Activated naive CD4-positive, alpha-beta T cell treated with anti-CD3 and anti-CD28 coated beads for 36 hours (primary cell): ENCODE measurements around the gene FLRT2. TPM values are rescaled to one million over a fixed set of nuclear protein-coding genes. Genes with fewer than 3 reads are reported as not detected.

Experiments
- CTCF ChIA-PET: fragments of 350-600 bp; sonication (Branson Sonifier 250); formaldehyde crosslinking; loops from one replicate; lab custom pipeline; 2021; ENCODE audit warnings: antibody characterized with exemption; lab: Charles Lee
- DNase-seq: peaks from one replicate; pipeline ENCODE4 v3.0.0-alpha.2; 2020
- H3K27ac Mint-ChIP-seq: one replicate; pipeline ENCODE4 v1.8.0; 2021; ENCODE audit warnings: mild to moderate bottlenecking, mixed read lengths
- H3K27me3 Mint-ChIP-seq: one replicate; pipeline ENCODE4 v1.8.0; 2021; ENCODE audit warnings: low read depth, mixed read lengths
- H3K36me3 Mint-ChIP-seq: one replicate; pipeline ENCODE4 v1.8.0; 2021; ENCODE audit warnings: low read depth, mixed read lengths
- H3K4me1 Mint-ChIP-seq: one replicate; pipeline ENCODE4 v1.8.0; 2021; ENCODE audit warnings: low read depth, mixed read lengths
- H3K4me3 Mint-ChIP-seq: one replicate; pipeline ENCODE4 v1.8.0; 2021; ENCODE audit warnings: mild to moderate bottlenecking, moderate library complexity, mixed read lengths
- H3K9me3 Mint-ChIP-seq: one replicate; pipeline ENCODE4 v1.8.0; 2021; ENCODE audit warnings: mixed read lengths
- intact Hi-C: fragments of 100-400 bp; cut with micrococcal nuclease; formaldehyde crosslinking; loops from one replicate; pipeline ENCODE4 v1.15.1; 2023
- total RNA-seq, 2 experiments: library from RNA; stranded (reverse); gene quantifications; one replicate each; pipeline ENCODE4 v1.2.3, GENCODE V29; 2021

Gene FLRT2, protein sequence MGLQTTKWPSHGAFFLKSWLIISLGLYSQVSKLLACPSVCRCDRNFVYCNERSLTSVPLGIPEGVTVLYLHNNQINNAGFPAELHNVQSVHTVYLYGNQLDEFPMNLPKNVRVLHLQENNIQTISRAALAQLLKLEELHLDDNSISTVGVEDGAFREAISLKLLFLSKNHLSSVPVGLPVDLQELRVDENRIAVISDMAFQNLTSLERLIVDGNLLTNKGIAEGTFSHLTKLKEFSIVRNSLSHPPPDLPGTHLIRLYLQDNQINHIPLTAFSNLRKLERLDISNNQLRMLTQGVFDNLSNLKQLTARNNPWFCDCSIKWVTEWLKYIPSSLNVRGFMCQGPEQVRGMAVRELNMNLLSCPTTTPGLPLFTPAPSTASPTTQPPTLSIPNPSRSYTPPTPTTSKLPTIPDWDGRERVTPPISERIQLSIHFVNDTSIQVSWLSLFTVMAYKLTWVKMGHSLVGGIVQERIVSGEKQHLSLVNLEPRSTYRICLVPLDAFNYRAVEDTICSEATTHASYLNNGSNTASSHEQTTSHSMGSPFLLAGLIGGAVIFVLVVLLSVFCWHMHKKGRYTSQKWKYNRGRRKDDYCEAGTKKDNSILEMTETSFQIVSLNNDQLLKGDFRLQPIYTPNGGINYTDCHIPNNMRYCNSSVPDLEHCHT
- not detected for total RNA-seq

DNA sequence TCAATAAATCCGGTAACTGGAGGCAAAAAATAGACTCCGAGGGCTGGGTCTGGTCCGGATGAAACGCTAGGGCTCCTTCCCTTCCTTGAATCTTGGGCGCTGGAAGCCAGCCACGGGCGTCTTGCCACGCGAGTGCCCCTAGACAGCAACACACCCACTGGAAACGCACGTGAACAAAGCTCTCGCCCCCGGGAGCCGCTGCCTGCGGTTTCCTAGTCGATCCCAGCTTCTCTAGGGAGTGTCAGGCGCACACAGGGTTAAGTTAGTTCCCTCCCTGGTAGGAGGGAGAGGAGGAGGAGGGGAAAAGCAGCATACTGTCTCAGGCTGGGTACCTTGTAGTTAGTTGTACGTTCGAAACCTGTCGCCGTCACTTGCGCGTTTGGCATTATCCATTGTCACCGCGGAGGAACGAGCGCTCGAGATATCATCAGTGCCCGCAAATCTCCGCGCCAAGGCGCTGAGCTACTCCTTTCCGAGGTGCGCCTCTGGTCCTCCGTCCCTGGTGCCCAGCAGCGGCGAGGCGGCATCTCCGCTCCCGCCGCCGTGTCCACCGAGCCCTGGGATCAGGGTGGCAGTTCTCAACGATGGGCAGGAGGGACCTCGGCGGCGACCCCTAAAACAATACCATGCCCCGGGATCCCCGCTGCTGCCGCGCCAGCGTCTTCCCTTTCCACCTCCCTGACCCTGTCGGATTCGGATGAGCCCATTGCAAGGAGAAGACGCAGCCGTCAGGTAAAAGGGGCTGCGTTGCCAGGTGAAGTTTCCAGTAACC is at the start of gene FLRT2:
FLRT2 (plus strand) TSS at position 342 of the 772 bp plus-strand sequence. CDS start 91,371 bp downstream, outside the sequence.
- Mint-ChIP-seq H3K36me3 (no peaks in the 10 kb centered on the region), H3K27ac (no peak within 1 kb of the TSS), H3K4me3 (no peak within 1 kb of the TSS), H3K4me1 (peaks cover 11% of the 10 kb centered on the region), H3K27me3 (peaks cover 78% of the 10 kb centered on the region), H3K9me3 (no peaks in the 10 kb centered on the region)
- intact Hi-C loops, result no loop called here
- DNase-seq, result no peak
- CTCF ChIA-PET, result no interaction called here

GRCh38 chr14:85481471-85481870 is 48.5 kb upstream of the FLRT2 start:
- H3K9me3 Mint-ChIP-seq, result no peaks in the 10 kb centered on the region
- no peak for DNase-seq
- no peaks in the 10 kb centered on the region for H3K4me1 Mint-ChIP-seq
- no peak overlapping the region for H3K4me3 Mint-ChIP-seq
- CTCF ChIA-PET, result interaction anchor here (0.6 kb wide), 1 partner anchor 36 kb away, joined by 3 read pairs; no protein-coding TSS in a partner anchor
- H3K27me3 Mint-ChIP-seq, result no peaks in the 10 kb centered on the region
- no peak overlapping the region for H3K27ac Mint-ChIP-seq
- H3K36me3 Mint-ChIP-seq, result no peaks in the 10 kb centered on the region
- intact Hi-C loops, result no loop called here

- no peaks in the 10 kb centered on the region for H3K9me3 Mint-ChIP-seq
These were observed 47.4 kb upstream of the FLRT2 start for GRCh38 chr14:85482552-85482951.

DNA sequence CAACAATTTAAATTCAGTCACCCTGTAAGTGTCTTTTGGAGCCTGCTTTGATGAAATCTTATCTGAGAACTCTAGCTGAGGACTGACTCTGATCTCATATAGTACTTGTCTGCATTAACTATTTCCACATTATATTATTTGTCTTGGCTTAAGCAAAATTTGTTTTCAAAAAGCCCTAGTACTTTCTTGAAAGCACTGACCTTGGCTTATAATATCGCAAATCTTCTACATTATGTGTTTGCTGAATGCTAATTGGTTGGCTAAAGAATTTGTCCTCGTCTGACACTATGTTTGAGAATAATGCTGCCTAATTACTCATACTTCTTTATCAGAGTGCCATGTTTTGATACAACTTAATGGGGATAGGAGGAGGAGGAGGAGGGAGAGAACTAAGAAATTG is 46.9 kb upstream of the FLRT2 start:
- H3K36me3 Mint-ChIP-seq, result no peaks in the 10 kb centered on the region

More at GRCh38 chr14:85482552-85482951, 47.4 kb upstream of the FLRT2 start:
- Mint-ChIP-seq H3K4me3 (no peak overlapping the region), H3K36me3 (no peaks in the 10 kb centered on the region), H3K4me1 (no peaks in the 10 kb centered on the region), H3K27me3 (no peaks in the 10 kb centered on the region), H3K27ac (no peak overlapping the region)
- CTCF ChIA-PET, result no interaction called here
- intact Hi-C loops, result no loop called here
- DNase-seq, result no peak

DNA sequence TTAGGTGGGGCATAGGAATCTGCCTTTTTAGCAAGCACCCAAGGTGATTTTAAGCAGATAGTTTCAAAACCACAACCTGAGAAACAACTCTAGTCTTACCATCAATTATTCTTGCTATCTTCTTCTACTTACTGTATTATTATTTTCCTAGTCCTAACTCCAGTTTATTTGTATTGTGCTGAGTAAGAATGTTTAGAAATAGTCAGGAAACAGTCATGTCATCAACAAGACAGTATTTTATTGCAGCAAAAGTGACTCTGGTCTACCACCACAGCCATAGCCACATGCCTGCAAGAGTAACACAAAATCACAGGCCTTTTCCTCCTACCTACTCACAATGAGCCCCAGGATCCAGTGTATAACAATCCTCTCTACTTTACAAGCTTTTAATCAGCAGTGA is 46.3 kb upstream of the FLRT2 start:
- no peak for DNase-seq
- H3K4me1 Mint-ChIP-seq, result no peaks in the 10 kb centered on the region
- intact Hi-C loops, result no loop called here
- no peaks in the 10 kb centered on the region for H3K36me3 Mint-ChIP-seq
- CTCF ChIA-PET, result no interaction called here
- H3K9me3 Mint-ChIP-seq, result no peaks in the 10 kb centered on the region
- no peak overlapping the region for H3K27ac Mint-ChIP-seq
- H3K4me3 Mint-ChIP-seq, result no peak overlapping the region
- no peaks in the 10 kb centered on the region for H3K27me3 Mint-ChIP-seq

More for the DNA sequence above, 46.9 kb upstream of the FLRT2 start:
- Mint-ChIP-seq H3K9me3 (no peaks in the 10 kb centered on the region), H3K27me3 (no peaks in the 10 kb centered on the region), H3K4me1 (no peaks in the 10 kb centered on the region), H3K4me3 (no peak overlapping the region), H3K27ac (no peak overlapping the region)
- CTCF ChIA-PET, result no interaction called here
- intact Hi-C loops, result no loop called here
- no peak for DNase-seq

- CTCF ChIA-PET, result no interaction called here
- Mint-ChIP-seq H3K36me3 (no peaks in the 10 kb centered on the region), H3K27me3 (no peaks in the 10 kb centered on the region), H3K4me1 (no peaks in the 10 kb centered on the region), H3K9me3 (peaks cover 3% of the 10 kb centered on the region), H3K4me3 (no peak overlapping the region), H3K27ac (no peak overlapping the region)
- no peak for DNase-seq
- intact Hi-C loops, result no loop called here
These were observed 42.7 kb upstream of the FLRT2 start for GRCh38 chr14:85487215-85487614.

DNA sequence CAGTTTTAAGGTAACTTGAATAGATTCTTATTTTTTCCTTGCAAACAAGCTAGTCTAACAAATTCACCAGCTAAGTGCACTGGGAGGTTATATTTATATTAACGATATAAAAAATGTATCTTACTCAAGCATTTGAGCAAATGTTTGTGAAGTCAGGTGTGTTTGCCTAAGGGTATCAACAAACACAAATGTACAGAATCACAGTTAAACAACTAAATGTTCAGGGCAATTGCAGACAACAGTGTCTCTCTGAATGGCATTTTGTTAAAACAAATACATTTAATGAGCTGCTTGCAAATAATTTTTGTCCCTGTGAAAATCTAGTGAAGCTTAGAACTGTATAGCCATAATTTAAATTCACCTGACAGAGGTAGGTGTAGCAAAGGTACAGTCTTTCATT is 28.2 kb upstream of the FLRT2 start:
- no peak for DNase-seq
- H3K27me3 Mint-ChIP-seq, result no peaks in the 10 kb centered on the region
- intact Hi-C loops, result no loop called here
- H3K27ac Mint-ChIP-seq, result no peak overlapping the region
- H3K9me3 Mint-ChIP-seq, result no peaks in the 10 kb centered on the region
- no peaks in the 10 kb centered on the region for H3K36me3 Mint-ChIP-seq
- H3K4me1 Mint-ChIP-seq, result no peaks in the 10 kb centered on the region
- CTCF ChIA-PET, result no interaction called here
- no peak overlapping the region for H3K4me3 Mint-ChIP-seq

DNA sequence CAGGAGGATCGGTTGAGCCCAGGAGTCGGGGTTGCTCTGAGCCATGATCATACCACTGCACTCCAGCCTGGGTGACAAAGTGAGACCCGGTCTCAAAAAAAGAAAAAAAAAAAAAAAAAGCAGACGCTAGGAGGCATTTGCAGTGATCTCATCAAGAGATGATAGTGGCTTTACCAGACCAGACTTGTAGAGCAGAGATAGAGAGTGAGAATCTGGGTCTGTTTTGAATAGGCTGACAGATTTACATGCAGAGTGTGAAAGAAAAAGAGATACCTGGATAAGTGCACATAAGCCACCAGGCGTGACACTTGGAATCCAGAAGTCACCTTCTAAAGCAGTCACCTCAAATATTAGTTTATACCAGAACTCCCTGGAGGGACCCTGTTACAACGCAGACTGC is 21.1 kb upstream of the FLRT2 start:
- H3K27ac Mint-ChIP-seq, result no peak overlapping the region
- H3K4me1 Mint-ChIP-seq, result no peaks in the 10 kb centered on the region
- peaks cover 7% of the 10 kb centered on the region for H3K9me3 Mint-ChIP-seq
- CTCF ChIA-PET, result no interaction called here
- DNase-seq, result no peak
- intact Hi-C loops, result no loop called here
- no peak overlapping the region for H3K4me3 Mint-ChIP-seq
- H3K27me3 Mint-ChIP-seq, result no peaks in the 10 kb centered on the region
- no peaks in the 10 kb centered on the region for H3K36me3 Mint-ChIP-seq

- DNase-seq, result no peak
- Mint-ChIP-seq H3K4me3 (no peak overlapping the region), H3K36me3 (no peaks in the 10 kb centered on the region), H3K9me3 (peaks cover 7% of the 10 kb centered on the region), H3K4me1 (no peaks in the 10 kb centered on the region), H3K27me3 (no peaks in the 10 kb centered on the region), H3K27ac (no peak overlapping the region)
- intact Hi-C loops, result no loop called here
- CTCF ChIA-PET, result no interaction called here
These were observed 17.5 kb upstream of the FLRT2 start for GRCh38 chr14:85512451-85512850.

GRCh38 chr14:85514487-85514886 is 15.5 kb upstream of the FLRT2 start:
- CTCF ChIA-PET, result no interaction called here
- H3K9me3 Mint-ChIP-seq, result peaks cover 3% of the 10 kb centered on the region
- H3K4me1 Mint-ChIP-seq, result no peaks in the 10 kb centered on the region
- no peaks in the 10 kb centered on the region for H3K36me3 Mint-ChIP-seq
- intact Hi-C loops, result no loop called here
- H3K27me3 Mint-ChIP-seq, result no peaks in the 10 kb centered on the region
- no peak for DNase-seq
- no peak overlapping the region for H3K27ac Mint-ChIP-seq
- H3K4me3 Mint-ChIP-seq, result no peak overlapping the region

- intact Hi-C loops, result no loop called here
- DNase-seq, result no peak
- Mint-ChIP-seq H3K4me1 (no peaks in the 10 kb centered on the region), H3K4me3 (no peak overlapping the region), H3K36me3 (no peaks in the 10 kb centered on the region), H3K27me3 (no peaks in the 10 kb centered on the region), H3K9me3 (peaks cover 6% of the 10 kb centered on the region), H3K27ac (no peak overlapping the region)
- CTCF ChIA-PET, result no interaction called here
These were observed 13.5 kb upstream of the FLRT2 start for GRCh38 chr14:85516239-85517113.
